ENCODE data around the gene PIGL.
"Not testable (repeated sequence)": the region's sequence is repeated elsewhere in the genome, so short reads cannot be mapped to it uniquely, and the experiment has no call there.

The PIGL gene

DNA sequence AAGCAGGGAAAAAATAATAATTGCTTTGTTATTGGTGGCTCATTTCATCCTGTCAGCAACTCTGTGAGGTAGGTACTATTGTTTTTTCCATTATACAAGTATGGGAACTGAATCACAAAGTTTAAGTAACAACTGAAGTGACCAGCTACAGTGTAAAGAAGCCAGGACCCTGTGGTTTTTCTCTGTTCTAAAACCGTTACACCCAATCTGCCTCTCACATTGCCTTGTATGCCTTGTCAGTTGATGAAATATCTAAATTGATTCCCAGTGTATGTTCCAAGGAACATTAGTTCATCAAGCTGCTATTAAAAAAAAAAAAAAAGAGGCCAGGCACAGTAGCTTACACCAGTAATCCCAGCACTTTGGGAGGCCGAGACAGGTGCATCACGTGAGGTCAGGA is 5.4 kb downstream of the PIGL start:
- DNase-seq, result no peak

DNA sequence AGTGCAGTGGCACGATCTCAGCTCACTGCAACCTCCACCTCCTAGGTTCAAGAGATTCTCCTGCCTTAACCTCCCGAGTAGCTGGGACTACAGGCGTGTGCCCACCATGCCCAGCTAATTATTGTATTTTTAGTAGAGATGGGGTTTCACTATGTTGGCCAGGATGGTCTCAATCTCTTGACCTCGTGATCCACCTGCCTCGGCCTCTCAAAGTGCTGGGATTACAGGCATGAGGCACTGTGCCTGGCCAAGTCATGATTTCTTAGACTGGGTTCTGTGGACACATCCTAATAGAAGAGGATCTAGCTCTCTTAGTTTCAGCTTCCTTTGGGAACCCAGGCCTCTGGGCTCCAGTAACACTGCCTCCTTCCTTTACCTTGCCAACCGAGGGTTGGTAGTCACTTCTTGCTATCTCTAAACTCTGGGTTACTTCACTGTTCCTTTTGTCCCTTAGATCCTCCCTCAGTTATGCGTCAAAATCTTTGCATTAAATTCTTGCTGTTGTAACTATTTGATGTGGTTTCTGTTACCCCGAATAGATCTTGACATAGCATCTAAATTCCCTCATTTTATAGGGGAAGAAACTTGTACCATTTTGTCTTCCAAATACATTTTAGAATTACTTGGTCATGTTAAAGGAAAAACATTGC is 13.0 kb downstream of the PIGL start:
- not testable (repeated sequence) for DNase-seq

DNA sequence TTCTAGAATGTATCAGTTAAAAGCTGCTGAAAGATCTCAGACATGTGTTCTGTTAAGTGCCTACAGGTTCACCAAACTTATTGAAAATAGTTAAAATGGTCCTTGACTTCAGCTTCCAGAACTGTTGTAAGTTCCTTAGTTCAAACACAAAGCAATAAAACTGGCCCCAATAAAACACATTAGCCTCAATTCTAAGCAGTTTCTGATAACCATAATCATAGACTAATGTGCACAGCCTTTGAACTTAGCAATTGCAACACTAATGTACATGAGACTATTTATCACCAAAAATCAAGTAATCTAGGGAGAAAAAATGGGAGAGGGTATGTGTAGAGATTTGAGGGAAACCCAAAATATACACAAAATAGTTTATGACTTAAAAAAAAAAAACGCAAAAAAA is 15.4 kb downstream of the PIGL start:
- DNase-seq, result no peak

DNA sequence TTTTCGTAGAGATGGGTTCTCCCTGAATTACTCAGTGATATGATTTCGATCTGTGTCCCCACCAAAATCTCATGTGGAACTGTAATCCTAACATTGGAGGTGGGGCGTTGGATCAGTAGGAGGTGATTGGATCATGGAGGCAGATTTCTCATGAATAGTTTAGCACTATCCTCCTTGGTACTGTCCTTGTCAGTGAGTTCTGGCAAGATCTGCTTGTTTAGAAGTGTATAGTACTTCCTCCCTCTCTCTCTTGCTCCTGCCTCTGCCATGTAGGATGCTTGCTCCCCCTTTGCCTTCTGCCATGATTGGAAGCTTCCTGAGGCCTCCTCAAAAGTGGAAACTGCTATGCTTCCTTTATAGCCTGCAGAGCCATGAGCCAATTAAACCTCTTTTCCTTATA is 22.9 kb downstream of the PIGL start:
- DNase-seq, result no peak

- DNase-seq, result no peak
Measured at GRCh38 chr17:16241906-16242399, 24.9 kb downstream of the PIGL start.

GRCh38 chr17:16243385-16243784 is 26.4 kb downstream of the PIGL start:
- DNase-seq, result no peak

DNA sequence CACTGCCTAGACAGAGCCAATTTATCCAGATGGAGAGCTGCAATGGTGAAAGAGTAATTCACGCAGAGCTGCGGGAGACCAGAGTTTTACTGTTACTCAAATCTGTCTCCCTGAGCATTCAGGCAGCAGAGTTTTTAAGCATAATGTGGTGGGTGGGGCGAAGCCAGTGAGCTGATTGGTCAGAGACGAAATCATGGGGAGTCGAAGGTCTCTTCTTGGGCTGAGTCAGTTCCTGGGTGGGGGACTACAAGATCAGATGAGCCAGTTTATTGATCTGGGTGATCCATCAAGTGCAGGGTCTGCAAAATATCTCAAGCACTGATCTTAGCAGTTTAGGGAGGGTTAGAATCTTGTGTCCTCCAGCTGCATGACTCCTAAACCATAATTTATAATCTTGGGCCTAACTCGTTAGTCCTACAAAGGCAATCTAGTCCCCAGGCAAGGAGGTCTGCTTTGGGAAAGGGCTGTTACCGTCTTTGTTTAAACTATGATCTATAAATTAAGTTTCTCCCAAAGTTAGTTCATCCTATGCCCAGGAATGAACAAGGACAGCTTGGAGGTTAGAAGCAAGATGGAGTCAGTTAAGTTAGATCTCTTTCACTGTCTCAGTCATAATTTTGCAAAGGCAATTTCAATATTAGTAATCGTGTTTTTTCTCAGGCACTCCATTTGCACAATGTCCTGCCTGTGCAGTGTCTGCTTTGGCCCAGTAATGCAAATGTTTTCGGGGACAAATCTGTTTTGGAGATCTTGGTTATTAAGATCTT is 27.0 kb downstream of the PIGL start:
- DNase-seq, result no peak

DNA sequence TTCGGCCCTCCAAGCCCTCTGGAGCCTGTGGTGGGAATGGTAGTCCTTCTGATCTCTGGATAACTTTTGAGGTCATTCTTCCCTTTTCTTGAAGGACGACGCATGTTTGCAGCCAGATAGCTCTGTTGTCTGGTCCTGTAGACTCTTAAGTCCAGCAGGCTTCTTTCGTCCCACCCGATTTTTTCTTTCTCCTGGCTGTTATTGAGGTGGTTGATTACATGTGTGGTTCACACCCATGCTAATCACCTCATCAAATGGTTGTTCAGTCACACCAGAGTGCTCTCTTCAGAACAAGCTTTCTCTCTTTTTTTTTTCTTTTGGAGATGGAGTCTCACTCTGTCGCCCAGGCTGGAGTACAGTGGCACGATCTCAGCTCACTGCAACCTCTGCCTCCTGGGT is 30.6 kb downstream of the PIGL start:
- DNase-seq, result no peak

DNA sequence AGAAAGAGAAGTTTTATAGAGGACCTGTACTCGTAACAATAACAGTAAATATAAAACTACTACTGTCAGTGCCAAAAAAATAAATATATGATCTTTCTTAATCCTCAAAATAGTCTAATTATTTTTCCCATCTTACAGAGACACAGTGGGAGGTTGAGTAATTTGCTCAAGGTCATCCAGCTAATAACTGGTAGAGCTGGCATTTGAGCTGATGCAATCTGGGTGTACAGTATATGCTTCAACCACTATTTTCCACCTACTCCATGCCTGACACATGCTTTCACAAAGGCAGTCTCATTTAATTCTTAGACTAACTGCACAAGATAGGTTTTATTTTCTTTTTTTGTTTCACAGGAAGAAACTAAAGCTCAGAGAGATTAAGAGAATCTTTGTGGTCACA is 33.6 kb downstream of the PIGL start:
- DNase-seq, result no peak

DNA sequence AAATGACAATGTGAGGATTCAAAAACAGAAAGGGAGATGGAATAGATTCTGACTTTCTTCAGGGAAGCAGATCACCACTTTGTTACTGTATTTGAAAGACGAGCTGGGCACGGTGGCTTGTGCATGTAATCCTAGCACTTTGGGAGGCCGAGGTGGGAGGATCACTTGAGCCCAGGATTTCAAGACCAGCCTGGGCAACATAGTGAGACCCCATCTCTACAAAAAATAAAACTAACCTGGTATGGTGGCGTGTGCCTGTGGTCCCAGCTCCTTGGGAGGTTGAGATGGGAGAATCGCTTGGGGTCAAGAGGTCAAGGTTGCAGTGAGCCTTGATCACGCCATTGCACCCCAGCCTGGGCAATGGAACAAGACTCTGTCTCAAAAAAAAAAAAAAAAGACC is 34.0 kb downstream of the PIGL start:
- no peak for DNase-seq

DNA sequence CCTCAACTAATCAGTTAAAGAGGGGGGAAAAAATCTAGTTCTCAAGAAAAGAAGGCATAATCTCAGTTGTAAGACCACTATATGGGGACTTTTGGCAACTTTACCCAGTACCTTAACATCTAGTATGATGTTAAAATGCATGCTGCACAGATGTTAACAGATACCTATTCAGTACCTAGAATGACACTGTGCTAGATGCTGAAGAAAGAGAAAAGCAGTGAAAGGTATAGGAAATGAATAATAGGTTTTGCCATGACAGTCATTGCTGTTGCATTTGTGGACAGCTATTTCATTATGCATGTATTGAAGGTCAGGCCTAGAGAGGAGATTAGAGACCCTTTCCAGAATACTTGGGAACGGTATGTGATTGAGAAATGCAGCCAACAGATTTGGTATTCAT is 34.5 kb downstream of the PIGL start:
- DNase-seq, result no peak

GRCh38 chr17:16254773-16255400 is 37.9 kb downstream of the PIGL start:
- no peak for DNase-seq

GRCh38 chr17:16255481-16255921 is 38.5 kb downstream of the PIGL start:
- no peak for DNase-seq

DNA sequence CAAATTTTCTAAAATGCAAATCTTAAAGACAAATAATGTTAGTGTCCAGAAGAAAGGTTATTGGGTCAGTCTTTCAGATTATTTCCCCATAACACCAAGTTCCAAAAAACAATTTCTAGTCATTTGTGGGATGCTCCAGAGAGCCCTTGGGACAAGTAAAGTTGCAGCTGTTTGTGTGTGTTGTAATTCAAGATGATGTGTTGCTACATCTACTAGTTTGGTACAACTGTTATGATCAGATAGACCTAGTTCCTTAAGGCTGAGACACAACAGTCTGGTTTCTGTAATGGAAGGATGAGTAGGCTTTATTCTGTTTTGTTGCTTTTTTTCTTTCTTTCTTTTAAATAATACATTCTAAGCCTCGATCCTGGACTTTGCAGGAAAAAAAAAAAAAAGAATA is 41.9 kb downstream of the PIGL start:
- DNase-seq, result no peak

- DNase-seq, result no peak
Measured at GRCh38 chr17:16259926-16260325, 42.9 kb downstream of the PIGL start.

DNA sequence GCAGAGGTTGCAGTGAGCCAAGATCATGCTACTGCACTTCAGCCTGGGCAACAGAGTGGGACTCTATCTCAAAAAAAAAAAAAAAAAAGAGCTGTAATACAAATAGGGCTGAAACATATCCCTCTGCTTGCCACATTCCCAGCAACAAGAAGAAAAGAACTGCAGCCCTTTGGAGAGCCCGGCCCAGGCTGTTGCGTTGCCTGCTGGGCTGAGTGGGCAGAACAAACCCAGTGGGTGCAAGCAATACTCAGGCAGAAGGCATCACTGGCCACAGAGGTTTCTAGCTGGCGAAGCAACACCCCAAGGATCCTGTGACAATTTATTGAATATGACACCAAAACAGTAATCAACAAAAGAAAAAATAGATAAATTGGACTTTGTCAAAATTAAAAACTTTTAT is 44.0 kb downstream of the PIGL start:
- no peak for DNase-seq

DNA sequence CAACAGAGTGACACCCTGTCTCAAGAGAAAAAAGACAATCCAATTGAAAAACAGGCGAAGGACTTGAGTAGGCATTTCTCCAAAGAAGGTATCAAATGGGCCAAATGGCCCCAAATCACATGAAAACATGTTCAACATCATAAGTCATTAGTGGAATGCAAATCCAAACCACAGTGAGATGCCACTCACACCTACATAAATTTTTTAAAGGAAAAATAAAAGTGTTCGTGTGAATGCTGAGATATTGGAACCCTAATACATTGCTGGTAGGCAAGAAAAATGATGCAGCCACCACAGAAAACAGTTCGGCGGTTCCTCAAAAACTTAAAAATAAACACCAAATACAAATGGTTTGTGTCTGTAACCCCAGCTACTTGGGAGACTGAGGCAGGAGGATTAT is 45.2 kb downstream of the PIGL start:
- no peak for DNase-seq

GRCh38 chr17:16267174-16267573 is 50.2 kb downstream of the PIGL start:
- DNase-seq, result no peak

DNA sequence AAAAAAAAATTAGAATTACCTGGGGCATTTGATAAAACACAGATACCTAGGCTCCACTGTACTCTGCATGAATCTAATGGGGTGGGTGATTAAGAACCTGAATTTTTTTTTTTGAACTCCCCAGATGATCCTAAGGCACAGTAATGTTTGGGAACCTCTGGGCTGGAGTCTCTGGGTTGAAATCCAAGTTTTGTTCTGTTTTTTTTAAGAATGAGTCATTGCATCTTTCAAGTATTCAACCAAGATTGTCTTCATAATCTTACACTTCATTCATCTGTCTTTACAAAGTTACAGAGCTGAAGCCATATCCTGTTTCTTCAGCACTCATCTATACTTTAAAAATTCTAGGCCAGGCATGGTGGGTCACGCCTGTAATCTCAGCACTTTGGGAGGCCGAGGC is 52.6 kb downstream of the PIGL start:
- DNase-seq, result no peak

- no peak for DNase-seq
Measured at GRCh38 chr17:16272111-16272840, 55.3 kb downstream of the PIGL start.

DNA sequence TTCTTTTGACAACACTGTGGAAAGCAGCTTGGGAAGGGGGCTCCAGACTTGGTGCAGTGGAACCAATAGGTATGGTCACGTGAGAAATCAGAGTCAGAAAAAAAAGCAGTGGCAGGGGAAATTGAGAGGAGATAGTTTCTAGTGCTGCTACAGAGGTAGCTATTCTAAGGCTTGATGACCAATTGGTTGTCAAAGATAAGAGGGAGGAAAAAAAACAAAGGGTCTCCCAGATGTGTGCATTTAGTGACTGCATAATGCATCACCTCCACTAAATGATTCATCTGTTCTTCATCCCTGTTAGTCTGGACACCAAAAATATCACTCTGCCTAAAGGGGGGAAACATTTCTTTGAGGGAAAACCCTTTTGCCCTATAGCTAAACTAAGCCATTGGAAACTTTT is 56.5 kb downstream of the PIGL start:
- no peak for DNase-seq

DNA sequence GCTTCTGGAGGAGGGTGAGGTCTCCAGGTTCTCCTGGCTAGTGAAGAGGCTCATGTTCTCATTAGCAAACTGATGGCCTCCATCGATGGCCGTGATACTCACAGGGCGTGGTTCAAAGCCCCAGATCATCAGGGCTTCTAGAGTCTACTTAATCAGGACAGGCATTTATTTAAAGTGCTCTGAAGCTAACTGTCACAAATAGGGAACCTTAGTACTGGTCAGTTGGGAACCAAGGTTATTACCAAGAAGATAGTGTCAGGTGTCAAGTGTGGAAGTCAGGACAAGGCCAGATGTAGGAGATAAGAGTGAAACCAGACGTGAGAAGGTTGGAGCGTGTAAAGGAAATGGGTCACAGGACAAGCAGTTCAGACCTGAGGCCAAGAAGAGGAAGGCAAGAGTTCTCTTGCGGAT is 56.9 kb downstream of the PIGL start:
- DNase-seq, result no peak

GRCh38 chr17:16275024-16275423 is 58.0 kb downstream of the PIGL start:
- no peak for DNase-seq

Data from NCI-H510A treated with DMSO at 0.1 percent for 48 hours (cell line).